NCI-H146 (cell line): Measurements from ENCODE around the gene BCKDK.
"Not testable (repeated sequence)": the region's sequence is repeated elsewhere in the genome, so short reads cannot be mapped to it uniquely, and the experiment has no call there.

Source experiments
- DNase-seq: peaks from one replicate; lab custom pipeline; 2025; lab: John Stamatoyannopoulos, UW

The BCKDK gene

DNA sequence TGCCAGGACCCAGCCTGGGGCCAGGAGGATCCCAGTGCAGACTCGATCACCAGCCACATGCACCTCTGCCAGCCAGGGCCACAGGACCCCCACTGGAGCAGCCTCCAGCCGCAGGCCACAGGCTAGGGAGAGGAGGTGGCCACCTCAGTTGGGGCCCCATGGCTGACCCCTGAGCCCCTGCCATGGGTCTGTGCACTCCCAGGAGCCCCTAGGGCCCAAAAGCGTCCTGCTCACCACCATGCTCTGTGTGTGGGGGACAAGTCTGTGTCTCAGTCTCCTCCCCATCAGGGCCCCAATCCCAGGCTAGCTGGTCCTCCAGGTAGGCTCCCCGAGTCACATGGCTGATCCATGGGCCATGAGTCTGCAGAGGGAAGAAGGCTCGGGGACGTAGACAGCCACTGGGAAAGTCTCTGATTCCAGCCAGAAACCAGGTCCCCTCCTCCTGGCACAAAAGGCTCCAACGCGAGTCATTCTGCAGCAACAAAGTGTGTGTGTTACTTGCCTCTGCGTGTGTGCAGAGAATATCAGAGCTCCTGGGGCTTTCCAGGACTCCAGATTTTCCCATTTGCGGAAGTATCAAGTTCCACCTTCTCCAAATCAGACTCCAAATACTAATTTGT, 33.4 kb downstream of the BCKDK start:
- peak; percentile 58 for DNase-seq

DNA sequence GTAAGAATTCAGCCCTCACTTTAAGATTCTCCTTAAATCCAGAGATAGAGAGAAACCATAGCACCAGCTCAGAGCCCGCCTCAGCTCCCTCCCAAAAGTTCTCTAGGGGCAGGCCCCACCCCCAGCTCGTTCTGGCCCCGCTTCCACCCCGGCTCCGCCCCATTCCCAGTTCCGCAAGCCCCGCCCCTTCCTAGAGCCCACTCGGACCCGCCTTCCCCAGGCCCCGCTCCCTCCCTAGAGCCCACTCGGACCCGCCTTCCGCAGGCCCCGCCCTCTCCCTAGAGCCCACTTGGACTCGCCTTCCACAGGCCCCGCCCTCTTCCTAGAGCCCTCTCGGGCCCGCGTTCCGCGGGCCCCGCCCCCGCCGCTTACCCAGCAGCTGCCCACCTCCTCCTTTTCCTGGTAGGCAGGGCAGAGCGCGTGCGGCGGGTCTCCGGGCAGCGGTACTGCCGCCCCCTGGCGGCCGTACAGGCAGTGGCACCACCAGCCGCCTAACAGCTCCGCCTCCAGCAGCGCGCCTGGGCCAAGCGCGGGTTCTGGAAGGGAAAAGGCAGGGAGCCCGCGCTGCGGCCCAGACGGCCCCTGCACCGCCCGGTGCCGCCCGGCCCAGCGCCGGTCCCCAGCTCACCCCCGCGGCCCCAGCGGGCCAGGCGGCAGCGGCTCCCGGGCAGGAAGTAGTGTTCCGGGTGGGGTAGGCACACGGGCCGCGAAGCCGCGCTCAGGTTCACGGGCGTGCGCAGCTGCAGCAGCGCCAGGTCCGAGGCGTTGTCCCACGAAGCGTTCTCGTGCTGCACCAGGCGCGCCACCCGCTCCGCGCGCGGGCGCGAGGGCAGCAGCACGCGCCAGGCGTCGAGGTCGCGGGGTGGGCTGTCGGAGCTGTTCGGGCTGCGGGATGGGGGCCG, 34.2 kb downstream of the BCKDK start:
- peak; percentile 100 for DNase-seq

DNA sequence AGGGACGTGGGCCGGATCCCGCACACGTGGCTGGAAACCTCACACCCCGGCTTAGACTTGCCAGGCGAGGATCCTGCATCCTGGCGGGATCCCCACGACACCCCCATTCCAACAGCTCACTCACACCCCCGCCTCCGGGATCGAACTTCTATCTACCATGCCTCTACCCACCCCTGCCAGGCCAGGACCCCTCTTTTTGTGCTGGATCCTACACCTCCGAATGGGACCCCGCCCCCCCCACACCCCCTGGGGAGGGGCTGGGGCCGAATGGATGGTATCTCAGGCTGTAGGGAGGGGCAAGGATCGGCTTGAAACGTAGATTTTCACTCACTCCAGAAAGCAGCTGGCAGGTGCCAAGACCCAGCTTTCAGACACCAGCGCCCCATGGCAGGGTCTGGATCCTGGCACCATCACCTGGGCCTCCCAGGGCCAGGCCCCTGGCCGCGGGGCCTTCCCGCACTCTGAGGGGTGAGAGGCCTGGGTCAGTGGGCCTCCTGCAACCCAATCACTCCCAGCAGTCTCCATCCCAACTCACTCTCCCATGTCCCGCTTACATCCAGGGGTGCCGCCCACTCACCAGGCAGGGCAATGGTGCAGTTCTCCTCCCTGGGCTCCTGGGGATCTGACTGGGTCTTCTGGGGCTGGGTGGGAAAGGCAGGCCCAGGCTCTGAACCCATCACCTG, 35.0 kb downstream of the BCKDK start:
- no peak for DNase-seq

DNA sequence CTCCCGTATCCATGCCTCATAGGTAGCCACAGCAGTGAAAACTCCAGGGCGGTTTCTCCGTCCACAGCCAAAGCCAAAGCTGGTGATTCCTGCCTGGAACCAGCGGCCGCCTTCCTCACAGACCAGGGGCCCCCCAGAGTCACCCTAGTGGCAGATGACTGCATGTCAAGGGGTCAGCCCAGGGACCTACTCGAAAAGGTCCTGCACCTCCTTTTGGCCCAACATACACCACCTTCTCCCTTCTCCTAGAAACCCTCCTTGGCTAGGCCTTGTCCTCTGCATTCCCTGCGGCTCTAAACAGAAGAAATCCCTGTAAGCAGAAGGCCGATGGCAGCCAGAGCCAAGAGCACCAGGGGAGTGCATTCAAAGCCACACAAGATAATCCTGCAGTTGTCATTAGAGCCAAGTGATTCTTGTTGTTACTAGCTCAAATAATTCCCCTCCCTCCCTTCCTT, 35.5 kb downstream of the BCKDK start:
- no peak for DNase-seq

DNA sequence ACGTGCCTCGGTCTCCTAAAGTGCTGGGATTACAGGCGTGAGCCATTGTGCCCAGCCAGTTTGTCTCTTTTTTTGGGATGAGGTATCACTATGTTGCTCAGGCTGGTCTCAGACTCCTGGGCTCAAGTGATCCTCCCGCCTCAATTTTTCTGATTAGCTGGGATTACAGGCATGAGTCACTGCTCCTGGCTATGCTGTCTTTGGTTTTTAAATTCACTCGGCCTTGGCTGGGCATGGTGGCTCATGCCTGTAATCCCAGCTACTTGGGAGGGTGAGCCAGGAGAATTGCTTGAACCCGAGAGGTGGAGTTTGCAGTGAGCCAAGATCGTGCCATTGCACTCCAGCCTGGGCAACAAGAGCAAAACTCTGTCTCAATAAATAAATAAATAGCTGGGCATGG, 36.2 kb downstream of the BCKDK start:
- DNase-seq, result not testable (repeated sequence)

DNA sequence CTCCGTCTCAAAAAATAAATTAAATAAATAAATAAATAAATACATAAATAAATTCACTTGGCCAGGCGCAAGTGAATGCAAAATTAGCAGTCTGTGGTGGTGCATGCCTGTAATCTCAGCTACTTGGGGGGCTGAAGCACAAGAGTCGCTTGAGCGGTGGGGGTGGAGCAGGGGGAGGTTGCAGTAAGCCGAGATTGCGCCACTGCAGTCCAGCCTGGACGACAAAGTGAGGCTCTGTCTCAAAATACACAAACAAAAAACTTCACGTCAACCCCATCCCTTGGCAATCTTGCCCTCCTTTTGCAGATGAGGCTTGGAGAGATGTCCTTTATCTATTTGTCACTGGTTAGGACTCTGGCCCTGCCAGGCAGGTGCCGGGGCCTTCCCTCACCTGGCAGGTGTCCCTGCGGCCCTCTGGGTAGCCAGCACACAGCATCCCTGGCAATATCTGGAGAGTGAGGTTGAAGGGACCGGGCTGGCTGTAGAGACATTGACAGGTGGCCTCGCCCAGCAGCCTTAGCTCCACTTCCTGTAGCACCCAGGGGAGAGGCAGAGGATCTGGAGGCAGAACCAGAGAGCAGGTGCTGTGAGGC, 37.3 kb downstream of the BCKDK start:
- peak; percentile 77 for DNase-seq

DNA sequence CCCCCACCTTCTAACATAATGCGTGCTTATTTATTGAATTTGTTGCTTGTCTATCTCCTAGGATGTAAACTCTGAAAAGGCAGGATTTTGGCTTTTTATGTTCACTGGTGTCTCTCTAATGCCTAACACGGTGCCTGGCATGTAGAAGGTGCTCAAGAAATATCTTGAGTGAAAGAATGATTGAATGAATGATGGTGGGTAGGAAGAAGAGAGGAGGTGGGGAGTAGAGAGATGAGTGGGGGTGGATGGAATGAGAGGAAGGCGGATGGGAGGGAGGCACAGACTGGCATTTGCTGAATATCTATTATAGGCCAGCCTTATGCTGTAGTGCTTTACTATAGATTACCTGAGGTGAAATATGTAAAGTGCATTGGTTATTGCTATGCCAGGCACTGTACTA, 39.4 kb downstream of the BCKDK start:
- DNase-seq, result no peak

DNA sequence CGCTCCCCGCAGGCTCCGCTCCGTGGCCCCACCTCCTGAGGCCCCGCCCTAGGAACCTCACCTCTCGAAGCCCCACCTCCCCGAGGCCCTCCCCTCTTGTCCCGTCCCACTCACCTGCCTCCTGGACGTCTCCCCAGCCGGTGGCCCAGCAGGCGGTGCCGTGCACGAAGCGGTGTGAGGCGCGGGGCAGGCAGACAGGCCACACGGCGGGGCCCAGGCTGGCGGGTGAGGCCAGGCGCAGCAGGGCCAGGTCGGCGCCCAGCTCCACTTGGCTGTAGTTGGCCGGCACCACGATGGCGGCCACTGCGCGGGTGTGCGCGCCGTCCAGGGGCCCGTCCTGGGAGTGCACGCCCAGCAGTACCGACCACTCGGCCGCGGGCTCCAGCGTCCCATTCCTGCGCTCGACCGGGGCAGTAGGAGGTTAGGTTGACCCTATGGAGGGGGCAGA, 40.1 kb downstream of the BCKDK start:
- DNase-seq, result no peak

DNA sequence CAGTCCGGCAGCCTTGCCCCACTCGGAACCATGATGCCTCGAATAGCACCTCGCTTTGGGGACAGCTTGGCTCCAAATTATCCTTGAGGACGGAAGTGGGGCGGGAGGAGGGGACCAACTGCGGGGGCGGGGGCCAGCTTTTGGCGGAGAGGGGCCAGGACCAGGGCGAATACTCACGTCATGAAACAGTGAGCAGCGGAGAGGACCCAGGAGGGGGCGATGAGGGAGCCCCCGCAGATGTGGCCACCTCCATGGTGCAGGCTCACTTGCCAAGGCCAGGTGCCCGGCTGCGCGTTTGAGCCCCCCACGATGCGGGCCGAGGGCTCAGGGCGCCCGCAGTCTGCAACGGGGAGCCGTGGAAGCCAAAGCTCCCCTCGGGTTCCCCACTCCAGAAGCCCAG, 40.7 kb downstream of the BCKDK start:
- DNase-seq, result no peak

DNA sequence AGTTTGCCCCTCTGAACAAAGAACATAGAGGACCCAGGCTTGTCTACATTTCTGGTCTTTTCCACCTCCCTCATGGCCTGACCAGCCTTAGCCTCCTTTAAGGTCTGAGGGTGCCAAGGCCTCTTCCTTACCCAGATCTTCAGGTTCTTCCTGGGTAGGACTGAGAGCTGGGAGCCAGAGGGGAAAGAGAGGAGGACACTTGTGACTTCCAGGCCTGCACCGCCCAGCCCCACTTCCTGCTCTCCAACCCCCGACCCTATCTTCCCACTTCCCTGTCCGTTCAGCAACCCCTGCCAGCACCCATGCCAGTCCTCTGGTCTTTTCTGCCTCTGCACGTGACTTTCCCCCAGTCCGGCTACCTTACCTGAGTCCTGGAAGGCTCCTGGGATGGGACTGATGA, 41.1 kb downstream of the BCKDK start:
- DNase-seq, result no peak

DNA sequence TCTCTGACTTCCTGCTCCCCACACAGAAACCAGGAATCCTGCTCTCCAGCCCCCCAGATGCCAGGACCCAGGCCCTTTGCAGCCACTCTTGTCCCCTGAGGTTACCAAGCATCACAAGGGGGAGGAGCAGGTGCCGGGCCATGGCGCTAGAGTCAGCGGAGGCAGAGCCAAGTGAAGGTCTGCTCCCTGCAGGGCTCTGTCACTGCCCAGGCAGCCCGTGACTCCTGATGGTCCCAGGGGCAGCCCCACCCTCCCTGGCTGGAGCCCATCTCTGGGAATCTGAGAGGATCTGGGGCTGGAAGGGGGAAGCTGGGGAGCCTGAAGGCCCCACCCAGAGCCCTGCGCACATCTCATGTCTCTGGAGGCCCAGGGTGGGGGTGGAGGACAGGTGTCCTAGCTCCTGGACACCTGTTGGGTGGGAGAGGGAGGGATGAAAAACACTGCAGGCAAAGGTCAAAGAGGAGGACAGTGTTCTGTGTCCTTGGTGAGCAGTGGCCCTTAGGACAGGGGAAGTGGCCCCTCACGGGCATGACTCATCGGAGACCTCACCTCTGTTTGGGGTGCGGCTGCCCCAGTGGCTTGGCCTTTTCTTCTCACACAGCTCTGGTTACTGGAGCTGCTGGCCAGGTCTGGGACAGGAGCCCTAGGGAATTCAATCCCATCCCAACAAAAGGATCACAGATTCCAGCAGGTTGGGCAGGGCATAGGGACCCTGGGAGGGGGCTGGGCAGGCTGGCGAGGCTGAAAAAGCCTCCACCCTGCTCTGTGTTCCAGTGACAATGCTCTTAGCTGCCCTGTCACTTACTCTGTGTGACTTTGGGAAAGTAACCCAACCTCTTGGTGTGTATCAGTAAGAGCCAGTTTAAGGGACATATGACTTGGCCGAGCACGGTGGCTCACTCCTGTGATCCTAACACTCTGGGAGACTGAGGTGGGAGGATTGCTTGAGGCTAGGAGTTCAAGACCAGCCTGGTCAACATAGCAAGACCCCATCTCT, 42.0 kb downstream of the BCKDK start, which contains the start of gene PRSS36:
TSS of gene PRSS36 (minus strand) at position 173 of the 997 bp plus-strand sequence. CDS start at position 142, 31 bp downstream.
- DNase-seq, result peak; percentile 64

DNA sequence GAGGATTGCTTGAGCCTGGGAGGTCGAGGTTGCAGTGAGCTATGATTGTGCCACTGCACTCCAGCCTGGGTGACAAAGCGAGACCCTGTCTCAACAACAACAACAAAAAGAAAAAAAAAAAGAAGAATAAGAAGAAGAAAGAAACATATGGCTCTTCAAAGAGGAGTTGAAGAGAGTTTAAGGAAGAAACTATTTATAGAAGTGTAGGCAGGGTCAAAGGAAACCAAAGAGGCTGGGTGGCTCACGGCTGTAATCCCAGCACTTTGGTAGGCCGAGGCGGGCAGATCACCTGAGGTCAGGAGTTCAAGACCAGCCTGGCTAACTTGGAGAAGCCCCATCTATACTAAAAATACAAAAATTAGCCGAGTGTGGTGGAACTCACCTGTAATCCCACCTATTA, 42.8 kb downstream of the BCKDK start:
- not testable (repeated sequence) for DNase-seq

DNA sequence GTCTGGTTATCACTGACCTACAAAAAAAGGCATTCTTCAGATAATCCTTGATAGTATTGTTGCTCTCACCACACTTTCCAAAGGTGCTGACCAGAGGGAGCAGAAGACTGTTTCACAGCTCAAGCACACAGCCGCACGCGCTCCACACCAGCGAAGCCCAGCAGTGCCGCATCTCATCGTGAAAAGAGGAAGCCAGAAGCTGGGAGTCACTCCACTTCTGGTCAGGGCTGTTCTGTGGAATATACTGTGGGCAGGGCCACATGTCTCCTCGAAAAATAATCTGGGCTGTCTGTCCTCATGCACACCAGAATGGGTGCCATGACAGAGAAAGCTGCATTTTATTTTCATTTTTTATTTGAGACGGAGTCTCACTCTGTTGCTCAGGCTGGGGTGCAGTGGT, 49.0 kb downstream of the BCKDK start:
- DNase-seq, result no peak
